Activated gamma-delta T cell (primary cell): Measurements from ENCODE around the gene H2BW2.
"Not testable (repeated sequence)": the region's sequence is repeated elsewhere in the genome, so short reads cannot be mapped to it uniquely, and the experiment has no call there.

Experiments
- DNase-seq: peaks from one replicate; lab custom pipeline; 2025; lab: John Stamatoyannopoulos, UW
- total RNA-seq, 2 donors: gene quantifications; one replicate each; lab custom pipeline; 2026; lab: John Stamatoyannopoulos, UW

H2BW2 gene
- 0 to 0.13 reads per million in 2 donors for total RNA-seq

GRCh38 chrX:104039689-104040505 lies at the start of gene H2BW2:
Gene H2BW2, plus strand, starts transcription at chrX:104039956. Its CDS starts 39 bp downstream, at chrX:104039995.
- no peak for DNase-seq

GRCh38 chrX:103999234-103999633 lies 40.5 kb upstream of the H2BW2 start:
- no peak for DNase-seq

- no peak for DNase-seq
Observed at GRCh38 chrX:104008831-104009230, 30.9 kb upstream of the H2BW2 start.

- DNase-seq, result no peak
Observed at GRCh38 chrX:104013158-104013557, 26.6 kb upstream of the H2BW2 start.

- DNase-seq, result no peak
Observed at GRCh38 chrX:104013606-104014005, 26.1 kb upstream of the H2BW2 start, which contains the start of gene H2BW1. Gene H2BW1, minus strand, starts transcription at chrX:104013708. Its CDS starts 132 bp downstream, at chrX:104013576.

GRCh38 chrX:104015576-104015975 lies 24.2 kb upstream of the H2BW2 start:
- DNase-seq, result not testable (repeated sequence)

- DNase-seq, result no peak
Observed at GRCh38 chrX:104018126-104018525, 21.6 kb upstream of the H2BW2 start.

GRCh38 chrX:104041003-104041402 lies 1.2 kb downstream of the H2BW2 start:
- no peak for DNase-seq

GRCh38 chrX:104045642-104046041 lies 5.9 kb downstream of the H2BW2 start:
- DNase-seq, result no peak

GRCh38 chrX:104047171-104047570 lies 7.4 kb downstream of the H2BW2 start:
- DNase-seq, result no peak

GRCh38 chrX:104054956-104055355 lies 15.2 kb downstream of the H2BW2 start:
- not testable (repeated sequence) for DNase-seq

- not testable (repeated sequence) for DNase-seq
Observed at GRCh38 chrX:104062636-104063035, 22.9 kb downstream of the H2BW2 start.

GRCh38 chrX:104075778-104076445 lies 36.2 kb downstream of the H2BW2 start, which contains the start of gene TMSB15C:
Gene TMSB15C, minus strand, starts transcription at chrX:104076236.
- DNase-seq, result not testable (repeated sequence)

- DNase-seq, result not testable (repeated sequence)
Observed at GRCh38 chrX:104077854-104078253, 38.1 kb downstream of the H2BW2 start.

GRCh38 chrX:104084063-104084462 lies 44.3 kb downstream of the H2BW2 start:
- DNase-seq, result no peak

GRCh38 chrX:104084534-104085277 lies 45.0 kb downstream of the H2BW2 start:
- no peak for DNase-seq

- DNase-seq, result no peak
Observed at GRCh38 chrX:104085477-104085876, 45.7 kb downstream of the H2BW2 start.

- DNase-seq, result no peak
Observed at GRCh38 chrX:104085919-104086318, 46.2 kb downstream of the H2BW2 start.
